HK-2 (cell line): ENCODE measurements around the gene TMEM238.
"Not testable (repeated sequence)": the region's sequence is repeated elsewhere in the genome, so short reads cannot be mapped to it uniquely, and the experiment has no call there.

Source experiments
- DNase-seq: peaks from one replicate; pipeline ENCODE4 v3.0.0-alpha.2; 2018; ENCODE audit not compliant: unreplicated experiment

The TMEM238 gene

GRCh38 chr19:55339889-55340783 is 44.0 kb downstream of the TMEM238 start:
- DNase-seq: no peak

DNA sequence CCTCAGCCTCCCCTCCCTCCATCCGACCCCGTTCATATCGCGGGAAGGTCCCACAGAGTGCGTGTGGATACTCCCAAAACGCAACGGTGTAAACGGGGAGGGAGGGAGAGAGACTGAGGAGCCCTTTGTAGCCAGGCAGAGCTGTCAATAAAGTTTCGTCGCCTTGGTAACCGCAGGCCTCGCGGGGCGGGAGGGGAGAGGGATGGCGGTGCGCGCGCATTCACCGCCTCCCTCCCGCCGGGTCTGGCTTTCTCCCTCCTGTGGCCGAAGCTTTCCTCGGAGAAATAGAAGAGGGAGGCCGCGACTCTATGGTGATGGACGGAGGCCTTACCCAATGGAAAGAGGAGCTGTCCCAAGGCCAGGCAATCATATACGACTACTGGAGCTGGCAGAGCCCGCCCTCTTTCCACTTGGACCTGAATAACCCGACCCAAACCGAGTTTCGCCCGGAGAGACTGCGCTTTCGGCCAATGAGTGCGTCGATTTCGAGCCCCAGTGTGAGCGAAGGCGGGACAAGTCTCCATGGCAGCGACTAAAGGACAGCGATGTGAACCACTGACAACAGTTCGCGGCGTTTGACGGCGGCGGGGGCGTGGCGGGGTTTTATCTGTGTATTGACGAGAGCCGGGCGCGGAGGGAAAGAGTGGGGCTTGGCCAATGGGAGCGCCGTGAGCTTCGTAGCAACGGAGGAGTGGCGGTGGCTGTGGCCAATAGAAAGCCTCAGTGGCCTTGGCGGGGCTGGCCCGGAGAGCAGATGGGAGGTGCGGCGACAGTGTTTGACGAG is 44.8 kb downstream of the TMEM238 start, which contains the start of gene KMT5C:
TSS of gene KMT5C (plus strand) at position 772 of the 784 bp plus-strand sequence. CDS start 2,061 bp downstream, outside the sequence.
- DNase-seq: peak; percentile 100

GRCh38 chr19:55336101-55336500 is 48.0 kb downstream of the TMEM238 start:
- no peak for DNase-seq

DNA sequence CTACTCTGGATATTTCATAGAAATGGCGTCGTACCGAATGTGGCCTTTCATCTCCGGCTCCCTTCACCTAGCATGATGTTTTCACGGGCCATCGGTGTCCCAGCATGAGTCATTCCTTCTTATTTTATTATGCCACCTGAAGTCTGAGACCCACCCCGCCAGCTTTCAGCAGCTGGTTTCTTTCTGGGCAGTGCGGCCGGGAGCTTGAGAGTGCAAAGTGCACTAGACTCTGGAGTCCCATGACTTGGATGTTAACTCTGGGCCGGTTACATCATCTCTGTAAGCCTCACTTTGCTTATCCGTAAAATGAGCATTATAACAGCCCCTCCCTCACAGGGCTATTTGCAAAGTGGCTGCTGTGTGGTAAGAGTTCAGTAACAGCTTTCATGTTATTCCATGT is 50.2 kb downstream of the TMEM238 start:
- no peak for DNase-seq

DNA sequence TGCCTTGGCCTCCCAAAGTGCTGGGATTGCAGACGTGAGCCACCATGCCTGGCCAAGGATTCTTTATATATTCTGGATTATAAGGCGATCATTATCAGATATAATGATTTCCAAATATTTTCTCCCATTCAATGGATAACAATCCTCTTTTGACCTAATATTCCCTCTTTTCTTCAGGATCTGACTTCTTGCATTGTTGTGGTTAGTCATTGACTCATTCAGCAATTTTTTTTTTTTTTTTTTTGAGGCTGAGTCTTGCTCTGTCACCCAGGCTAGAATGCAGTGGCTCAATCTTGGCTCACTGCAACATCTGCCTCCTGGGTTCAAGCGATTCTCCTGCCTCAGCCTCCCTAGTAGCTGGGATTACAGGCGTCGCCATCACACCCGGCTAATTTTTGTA is 54.3 kb downstream of the TMEM238 start:
- not testable (repeated sequence) for DNase-seq
